Spinal cord (tissue), 10 donors: ENCODE measurements around the gene S100A1. TPM values are rescaled to one million over a fixed set of nuclear protein-coding genes. Genes with fewer than 3 reads are reported as not detected.

Experiments
- DNase-seq, 6 donors: peaks; one replicate each; pipeline versions ENCODE4 v3.0.0 to v3.0.0-alpha.2; 2013 to 2015; ENCODE audit warnings: low spot score in 6 of 6, low read depth in 4 of 6
- H3K27ac ChIP-seq: one replicate; pipeline ENCODE4 v1.5.1; 2013; ENCODE audit warnings: low read depth, low read length, control low read depth
- H3K27me3 ChIP-seq: one replicate; pipeline ENCODE4 v1.6.1; 2013; ENCODE audit warnings: low read length; ENCODE audit not compliant: control insufficient read depth, insufficient read depth
- H3K36me3 ChIP-seq: one replicate; pipeline ENCODE4 v1.6.1; 2013; ENCODE audit warnings: low read length; ENCODE audit not compliant: control insufficient read depth, insufficient read depth
- H3K4me1 ChIP-seq: one replicate; pipeline ENCODE4 v1.6.1; 2013; ENCODE audit warnings: low read length; ENCODE audit not compliant: control insufficient read depth, insufficient read depth
- H3K4me3 ChIP-seq: one replicate; pipeline ENCODE4 v1.5.1; 2013; ENCODE audit warnings: low read depth, low read length, control low read depth
- H3K9me3 ChIP-seq: one replicate; pipeline ENCODE4 v1.6.1; 2013; ENCODE audit warnings: low read length; ENCODE audit not compliant: control insufficient read depth, insufficient read depth
- WGBS: methylation state at CpG from one replicate; pipeline ENCODE4 v1.1.5; 2013; ENCODE audit warnings: missing lambda C conversion rate; ENCODE audit not compliant: insufficient coverage; 5-methylcytosine and 5-hydroxymethylcytosine counted together
- polyA plus RNA-seq, 2 donors: library from polyadenylated mRNA; unstranded; fragments of 120-200 nt; gene quantifications; one replicate each; pipeline ENCODE4 v1.2.1, GENCODE V29; 2013; ENCODE audit not compliant: insufficient read length in 2 of 2
- total RNA-seq, 2 donors: library from RNA; depleted of rRNA in 1 of 2; stranded (reverse); fragments of 120-200 nt in 1 of 2; fragments of >200 nt in 1 of 2; gene quantifications; one replicate each; pipeline versions ENCODE4 v1.2.3 to v1.2.4, GENCODE V29; 2013 to 2014
- donor health status: healthy.

The S100A1 gene
- total and polyA plus RNA-seq, 4 donors: 3.7 to 19.0 (median 14.3) TPM

DNA sequence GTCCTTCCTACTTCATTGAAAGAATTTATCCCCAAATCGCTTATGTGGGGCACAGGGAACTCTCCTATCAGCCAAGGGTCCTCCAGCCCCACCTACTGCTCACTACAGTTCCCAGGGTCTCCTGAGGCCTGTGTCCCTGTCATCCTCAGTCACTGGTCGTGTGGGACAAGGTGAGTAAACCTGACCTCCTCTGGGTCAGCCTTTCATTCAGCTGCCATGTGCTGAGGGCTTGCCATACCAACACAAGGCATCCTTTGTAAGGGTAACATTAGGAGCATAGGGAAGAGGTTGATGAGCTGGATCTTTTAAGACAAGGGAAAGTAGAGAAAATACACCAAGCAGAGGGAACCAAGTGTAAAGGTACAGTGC is 19.1 kb downstream of the S100A1 start:
- WGBS: 60% methylated on average over 1 of the region's 2 CpGs
- Histone ChIP-seq H3K4me1 (peaks cover 12% of the 10 kb centered on the region), H3K36me3 (peaks cover 34% of the 10 kb centered on the region), H3K27ac (no peak overlapping the region), H3K9me3 (no peaks in the 10 kb centered on the region), H3K27me3 (no peaks in the 10 kb centered on the region), H3K4me3 (no peak overlapping the region)
- no peak for DNase-seq

DNA sequence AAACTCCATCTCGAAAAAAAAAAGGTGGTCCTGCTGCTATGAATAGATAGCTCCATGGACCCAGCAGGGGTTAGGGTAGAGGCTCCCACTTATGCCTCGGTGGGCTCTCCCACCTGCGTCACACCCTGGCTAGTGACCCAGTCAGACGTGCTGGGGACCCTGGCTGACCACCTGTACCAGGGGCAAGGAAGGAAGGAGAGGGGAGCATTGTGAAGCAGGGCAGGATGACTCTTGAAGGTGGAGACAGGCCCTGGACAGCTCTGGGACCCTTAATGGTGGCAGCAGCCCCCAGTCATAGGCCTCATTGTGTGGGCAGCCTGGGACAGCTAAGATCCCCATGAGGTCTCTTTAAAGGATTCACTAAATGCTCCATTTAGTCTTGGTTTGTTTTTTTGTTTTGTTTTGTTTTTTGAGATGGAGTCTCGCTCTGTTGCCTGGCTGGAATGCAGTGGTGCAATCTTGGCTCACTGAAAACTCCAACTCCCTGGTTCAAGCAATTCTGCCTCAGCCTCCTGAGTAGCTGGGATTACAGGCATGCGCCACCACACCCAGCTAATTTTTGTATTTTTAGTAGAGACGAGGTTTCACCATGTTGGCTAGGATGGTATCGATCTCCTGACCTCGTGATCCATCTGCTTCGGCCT is 19.9 kb downstream of the S100A1 start:
- Histone ChIP-seq H3K4me3 (no peak overlapping the region), H3K9me3 (no peaks in the 10 kb centered on the region), H3K27me3 (no peaks in the 10 kb centered on the region), H3K36me3 (peaks cover 31% of the 10 kb centered on the region), H3K4me1 (peaks cover 12% of the 10 kb centered on the region), H3K27ac (no peak overlapping the region)
- WGBS: 88% methylated on average over 8 of the region's 10 CpGs
- no peak for DNase-seq

GRCh38 chr1:153649137-153649862 is 21.1 kb downstream of the S100A1 start:
- WGBS: 74% methylated on average over 2 of the region's 3 CpGs
- no peak overlapping the region for H3K4me3 ChIP-seq

DNA sequence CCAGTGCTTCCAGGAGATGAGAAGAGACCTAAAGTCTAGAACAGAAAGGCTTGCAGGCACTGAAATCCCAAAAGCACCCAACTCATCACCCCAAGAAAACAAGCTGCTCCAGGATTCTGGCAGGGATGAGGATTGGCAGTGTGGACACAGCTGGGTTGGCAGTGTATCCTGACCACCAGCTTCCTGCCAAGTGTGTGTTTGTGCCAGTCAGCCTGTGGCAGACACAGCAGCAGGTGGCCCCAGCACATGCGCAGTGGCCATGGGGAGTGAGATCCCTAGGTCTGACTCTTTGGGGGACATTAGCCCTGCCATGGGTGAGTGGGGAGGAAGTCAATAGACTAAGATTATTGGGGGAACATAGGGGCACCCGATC is 21.6 kb downstream of the S100A1 start:
- H3K9me3 ChIP-seq: no peaks in the 10 kb centered on the region

More at GRCh38 chr1:153649137-153649862, 21.1 kb downstream of the S100A1 start:
- peaks cover 25% of the 10 kb centered on the region for H3K36me3 ChIP-seq
- no peaks in the 10 kb centered on the region for H3K9me3 ChIP-seq
- DNase-seq: no peak
- H3K4me1 ChIP-seq: peaks cover 12% of the 10 kb centered on the region
- no peaks in the 10 kb centered on the region for H3K27me3 ChIP-seq
- H3K27ac ChIP-seq: no peak overlapping the region

GRCh38 chr1:153651771-153652170 is 23.5 kb downstream of the S100A1 start:
- Histone ChIP-seq H3K4me1 (peaks cover 12% of the 10 kb centered on the region), H3K36me3 (peaks cover 6% of the 10 kb centered on the region), H3K27ac (no peak overlapping the region), H3K9me3 (no peaks in the 10 kb centered on the region), H3K4me3 (no peak overlapping the region), H3K27me3 (no peaks in the 10 kb centered on the region)
- DNase-seq: no peak
- 86% methylated on average over 1 of the region's 1 CpG for WGBS

More for the DNA sequence above, 21.6 kb downstream of the S100A1 start:
- H3K36me3 ChIP-seq: peaks cover 23% of the 10 kb centered on the region
- peak in 2 of 6 donors; percentile 55 to 86 for DNase-seq
- H3K27me3 ChIP-seq: no peaks in the 10 kb centered on the region
- peaks cover 12% of the 10 kb centered on the region for H3K4me1 ChIP-seq
- no peak overlapping the region for H3K4me3 ChIP-seq
- WGBS: 70% methylated on average over 2 of the region's 2 CpGs
- H3K27ac ChIP-seq: no peak overlapping the region

GRCh38 chr1:153652805-153653500 is 24.7 kb downstream of the S100A1 start:
- no peaks in the 10 kb centered on the region for H3K9me3 ChIP-seq
- H3K4me1 ChIP-seq: peaks cover 13% of the 10 kb centered on the region
- WGBS: 88% methylated on average over 2 of the region's 3 CpGs
- H3K36me3 ChIP-seq: no peaks in the 10 kb centered on the region
- no peaks in the 10 kb centered on the region for H3K27me3 ChIP-seq
- DNase-seq: no peak
- H3K27ac ChIP-seq: no peak overlapping the region
- H3K4me3 ChIP-seq: no peak overlapping the region

DNA sequence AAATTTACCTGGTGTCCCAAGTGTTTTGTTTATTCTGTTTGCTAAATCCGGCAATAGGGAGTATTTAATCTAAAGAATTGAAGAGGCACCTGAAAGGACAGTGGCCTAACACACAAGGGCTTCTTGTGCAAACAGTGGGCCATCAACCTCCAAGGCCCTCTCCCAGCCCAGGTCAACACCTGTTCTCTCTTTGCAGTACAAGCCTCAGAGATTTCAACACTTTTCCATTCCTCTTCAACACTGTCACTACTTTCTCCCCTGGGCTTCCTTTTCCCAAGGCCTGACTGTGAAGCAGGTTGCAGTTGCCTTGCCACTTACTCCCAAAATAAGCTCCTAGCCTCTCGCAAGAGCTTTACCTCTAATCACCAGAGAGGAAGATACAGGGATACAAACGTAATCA is 27.1 kb downstream of the S100A1 start:
- WGBS: no CpG with 5 or more reads among the region's 3 CpGs

DNA sequence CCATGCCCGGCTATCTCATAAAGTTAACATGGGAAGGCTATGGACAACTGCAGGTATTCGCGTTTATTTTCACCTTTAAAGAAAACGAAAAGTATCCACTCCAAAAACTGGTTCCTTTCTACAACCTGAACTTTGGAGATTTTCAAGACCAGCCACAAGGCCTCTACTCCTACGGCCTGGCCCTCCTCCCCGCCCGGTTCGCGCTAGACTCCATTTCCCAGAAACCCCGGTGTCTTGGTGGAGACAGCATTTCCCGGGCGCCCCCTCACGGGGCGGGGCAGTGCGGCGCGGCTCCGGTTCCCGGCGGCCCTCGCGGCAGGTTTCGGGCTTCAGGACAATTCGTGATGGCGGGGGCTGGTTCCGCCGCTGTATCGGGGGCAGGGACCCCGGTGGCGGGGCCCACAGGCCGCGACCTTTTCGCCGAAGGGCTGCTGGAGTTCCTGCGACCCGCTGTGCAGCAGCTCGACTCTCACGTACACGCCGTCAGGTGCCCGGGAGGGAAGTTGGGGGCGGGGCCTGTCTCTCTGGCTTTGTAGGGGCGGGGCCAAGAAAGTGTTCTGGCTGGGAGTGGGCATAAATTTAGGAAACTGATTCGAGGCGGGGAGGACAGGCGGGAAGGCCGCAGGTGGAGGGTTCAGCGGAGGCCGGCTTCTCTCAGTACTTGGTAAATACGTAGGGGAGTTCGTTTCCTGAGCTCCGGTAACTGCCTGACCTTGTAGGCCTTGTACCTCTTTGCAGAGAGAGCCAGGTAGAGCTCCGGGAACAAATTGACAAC is 30.4 kb downstream of the S100A1 start, which contains the start of gene SNAPIN:
Gene SNAPIN (plus strand): TSS at position 304 of the 775 bp plus-strand sequence. CDS start 41 bp downstream, at position 345.
- peaks cover 14% of the 10 kb centered on the region for H3K4me1 ChIP-seq
- peaks cover 30% of the 10 kb centered on the region for H3K36me3 ChIP-seq
- H3K9me3 ChIP-seq: no peaks in the 10 kb centered on the region
- under 1% methylated on average over 50 of the region's 53 CpGs for WGBS
- H3K4me3 ChIP-seq: peak within 1 kb of the TSS; percentile 92
- peak; percentile 79 to 97 (median 85) for DNase-seq
- H3K27ac ChIP-seq: peak within 1 kb of the TSS; percentile 91
- H3K27me3 ChIP-seq: no peaks in the 10 kb centered on the region

More for the DNA sequence above, 27.1 kb downstream of the S100A1 start:
- Histone ChIP-seq H3K27me3 (no peaks in the 10 kb centered on the region), H3K4me3 (no peak overlapping the region), H3K36me3 (peaks cover 8% of the 10 kb centered on the region), H3K4me1 (peaks cover 14% of the 10 kb centered on the region), H3K27ac (no peak overlapping the region), H3K9me3 (no peaks in the 10 kb centered on the region)
- no peak for DNase-seq

DNA sequence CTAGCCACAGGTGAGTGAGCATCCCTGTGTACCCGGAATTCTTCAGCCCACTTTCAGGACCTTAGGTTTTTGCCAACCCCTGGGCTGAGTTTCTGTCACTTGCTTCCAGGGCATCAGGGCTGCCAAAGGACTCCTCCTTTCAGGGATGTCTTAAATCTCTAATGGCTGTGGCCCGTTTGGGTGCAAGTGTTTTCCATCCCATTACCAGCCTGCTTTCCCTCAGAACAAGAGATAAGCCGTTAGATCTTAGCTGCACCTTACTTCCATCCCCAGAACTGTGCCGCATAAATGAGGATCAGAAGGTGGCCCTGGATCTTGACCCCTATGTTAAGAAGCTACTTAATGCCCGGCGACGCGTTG is 30.9 kb downstream of the S100A1 start:
- Histone ChIP-seq H3K36me3 (peaks cover 34% of the 10 kb centered on the region), H3K27me3 (no peaks in the 10 kb centered on the region), H3K4me3 (peak overlapping the region; percentile 92), H3K27ac (peak overlapping the region; percentile 91), H3K9me3 (no peaks in the 10 kb centered on the region), H3K4me1 (peaks cover 14% of the 10 kb centered on the region)
- 48% methylated on average over 8 of the region's 8 CpGs for WGBS
- no peak for DNase-seq
